GM21528 (cell line): ENCODE data around the gene CHAD.

Experiments used
- ATAC-seq: cut with Tn5 transposase; IDR thresholded peaks from one replicate; pipeline ENCODE4 v1.9.1; 2021; ENCODE audit warnings: mild to moderate bottlenecking, moderate library complexity; ENCODE audit not compliant: unreplicated experiment, low FRiP score

CHAD gene

GRCh38 chr17:50468304-50469207 is at the start of gene CHAD:
Gene CHAD, minus strand, starts transcription at chr17:50468880. Its CDS starts 67 bp downstream, at chr17:50468813.
- ATAC-seq: no peak

- no peak for ATAC-seq
These were observed 49.1 kb upstream of the CHAD start for GRCh38 chr17:50517504-50518383.

- no peak for ATAC-seq
These were observed 48.3 kb upstream of the CHAD start for GRCh38 chr17:50517011-50517410.

GRCh38 chr17:50514936-50515702 is 46.4 kb upstream of the CHAD start:
- ATAC-seq: no peak

- ATAC-seq: no peak
These were observed 45.7 kb upstream of the CHAD start for GRCh38 chr17:50514388-50514787.

- ATAC-seq: no peak
These were observed 44.8 kb upstream of the CHAD start for GRCh38 chr17:50513495-50513894.

GRCh38 chr17:50511058-50511457 is 42.4 kb upstream of the CHAD start:
- ATAC-seq: peak; percentile 74

- ATAC-seq: no peak
These were observed 40.1 kb upstream of the CHAD start for GRCh38 chr17:50508573-50509460.

GRCh38 chr17:50507871-50508572 is 39.3 kb upstream of the CHAD start, which contains the start of gene MYCBPAP:
Gene MYCBPAP, plus strand, starts transcription at chr17:50508439. Its CDS starts 236 bp downstream, at chr17:50508675.
- ATAC-seq: peak; percentile 59

GRCh38 chr17:50506298-50506697 is 37.6 kb upstream of the CHAD start:
- ATAC-seq: no peak

GRCh38 chr17:50505591-50506130 is 37.0 kb upstream of the CHAD start:
- no peak for ATAC-seq

GRCh38 chr17:50502301-50502990 is 33.8 kb upstream of the CHAD start:
- no peak for ATAC-seq

GRCh38 chr17:50501054-50501453 is 32.4 kb upstream of the CHAD start:
- ATAC-seq: no peak

GRCh38 chr17:50499721-50500120 is 31.0 kb upstream of the CHAD start:
- ATAC-seq: no peak

GRCh38 chr17:50499270-50499669 is 30.6 kb upstream of the CHAD start:
- no peak for ATAC-seq

GRCh38 chr17:50498021-50498874 is 29.6 kb upstream of the CHAD start:
- no peak for ATAC-seq

- no peak for ATAC-seq
These were observed 27.2 kb upstream of the CHAD start for GRCh38 chr17:50495918-50496317.
